GM23248 (cell line): ENCODE data around the gene NUBP1. TPM values are rescaled to one million over a fixed set of nuclear protein-coding genes. Genes with fewer than 3 reads are reported as not detected.

Experiments
- DNase-seq: peaks from one replicate; pipeline ENCODE4 v3.0.0-alpha.2; 2015
- H2AFZ ChIP-seq: fragments of 200-600 bp; sonication (generic); 2 replicates; pipeline ENCODE4 v1.6.1; 2016; ENCODE audit warnings: antibody characterized with exemption
- H3F3A ChIP-seq: fragments of 200-600 bp; sonication (generic); 2 replicates; pipeline ENCODE4 v1.6.1; 2016; ENCODE audit warnings: mild to moderate bottlenecking, antibody characterized with exemption, mixed run types; ENCODE audit not compliant: insufficient read depth
- H3K27ac ChIP-seq: fragments of 200-600 bp; sonication (generic); 2 replicates; pipeline ENCODE4 v1.5.1; 2016; ENCODE audit warnings: mild to moderate bottlenecking
- H3K27me3 ChIP-seq: fragments of 200-600 bp; sonication (generic); replicated peaks from 2 replicates; pipeline ENCODE4 v1.6.1; 2016; ENCODE audit warnings: mild to moderate bottlenecking; ENCODE audit not compliant: insufficient read depth
- H3K36me3 ChIP-seq: fragments of 200-600 bp; sonication (generic); 2 replicates; pipeline ENCODE4 v1.6.1; 2016; ENCODE audit warnings: low read depth, mild to moderate bottlenecking
- H3K4me1 ChIP-seq: fragments of 200-600 bp; sonication (generic); 2 replicates; pipeline ENCODE4 v1.6.1; 2016; ENCODE audit warnings: mild to moderate bottlenecking; ENCODE audit not compliant: insufficient read depth
- H3K4me2 ChIP-seq: fragments of 200-600 bp; sonication (generic); one replicate; pipeline ENCODE4 v1.6.1; 2016; ENCODE audit warnings: mild to moderate bottlenecking; ENCODE audit not compliant: unreplicated experiment
- H3K4me3 ChIP-seq: fragments of 200-600 bp; sonication (generic); 2 replicates; pipeline ENCODE4 v1.5.1; 2016; ENCODE audit warnings: mild to moderate bottlenecking
- H3K79me2 ChIP-seq: fragments of 200-600 bp; sonication (generic); 2 replicates; pipeline ENCODE4 v1.6.1; 2016; ENCODE audit warnings: mild to moderate bottlenecking; ENCODE audit not compliant: insufficient read depth
- H3K9ac ChIP-seq: fragments of 200-600 bp; sonication (generic); 2 replicates; pipeline ENCODE4 v1.6.1; 2016; ENCODE audit warnings: mild to moderate bottlenecking
- H3K9me2 ChIP-seq: fragments of 200-600 bp; sonication (generic); 2 replicates; pipeline ENCODE4 v1.6.1; 2016; ENCODE audit warnings: mixed run types, mild to moderate bottlenecking, moderate library complexity; ENCODE audit not compliant: insufficient read depth
- H3K9me3 ChIP-seq: fragments of 200-600 bp; sonication (generic); one replicate; pipeline ENCODE4 v1.6.1; 2017; ENCODE audit warnings: low read depth
- H4K20me1 ChIP-seq: fragments of 200-600 bp; sonication (generic); 2 replicates; pipeline ENCODE4 v1.6.0; 2016; ENCODE audit not compliant: insufficient read depth
- EZH2 ChIP-seq: fragments of 200-600 bp; sonication (generic); IDR thresholded peaks from 2 replicates; pipeline ENCODE4 v1.6.1; 2018; ENCODE audit warnings: antibody characterized with exemption, mild to moderate bottlenecking; ENCODE audit not compliant: insufficient read depth, poor library complexity, severe bottlenecking
- EZH2phosphoT487 ChIP-seq: fragments of 200-600 bp; sonication (generic); IDR thresholded peaks from 2 replicates; pipeline ENCODE4 v1.6.1; 2018; ENCODE audit warnings: antibody characterized with exemption, moderate library complexity, mild to moderate bottlenecking, low read depth; ENCODE audit not compliant: insufficient read depth
- WGBS, 2 experiments: methylation state at CpG; one replicate each; pipeline ENCODE4 v1.1.6; 2015 to 2017; ENCODE audit warnings: low lambda C conversion rate in 2 of 2, low coverage in 1 of 2; ENCODE audit errors: missing lambda C conversion rate in 2 of 2; 5-methylcytosine and 5-hydroxymethylcytosine counted together
- in situ Hi-C: fragments of 300-500 bp; cut with MboI; formaldehyde crosslinking; loops from 2 replicates; pipeline ENCODE4 v1.15.0; 2020
- polyA plus RNA-seq: library from polyadenylated mRNA; unstranded; fragments of >200 nt; fragmentation: Nextera tagmentation; extraction: Ambion mirVana; gene quantifications from 2 replicates; pipeline ENCODE4 v1.2.1, GENCODE V29; 2016
- total RNA-seq: library from RNA; depleted of rRNA; stranded (reverse); fragments of >200 nt; shearing (Covaris generic); gene quantifications from 2 replicates; pipeline ENCODE4 v1.2.3, GENCODE V29; 2014

Gene NUBP1
- total and polyA plus RNA-seq, 2 experiments from 2014 or later = 19.1 to 22.3 TPM

- Histone ChIP-seq H2AFZ (no peak overlapping the region), H3K27ac (no peak overlapping the region), H3F3A (no peaks in the 10 kb centered on the region), H3K4me3 (no peak overlapping the region), H3K9me2 (no peaks in the 10 kb centered on the region), H3K9ac (no peak overlapping the region), H3K4me1 (no peaks in the 10 kb centered on the region), H3K36me3 (no peaks in the 10 kb centered on the region), H3K9me3 (no peaks in the 10 kb centered on the region), H4K20me1 (no peaks in the 10 kb centered on the region), H3K27me3 (0 out of 2 replicates have a peak, but pooled peaks cover 11% of the 10 kb centered on the region), H3K79me2 (no peaks in the 10 kb centered on the region), H3K4me2 (no peak overlapping the region)
- DNase-seq = no peak
- WGBS, 2 experiments = 53 to 62% methylated on average over 3 of the region's 3 CpGs
- TF ChIP-seq EZH2 (no peak), EZH2phosphoT487 (no peak)
- in situ Hi-C loops = no loop called here
Measured at GRCh38 chr16:10808850-10809249, 65.2 kb downstream of the NUBP1 start.

- WGBS, 2 experiments = 54 to 66% methylated on average over 3 of the region's 3 CpGs
- no peaks in the 10 kb centered on the region for H3K9me3 ChIP-seq
- in situ Hi-C loops = no loop called here
- no peaks in the 10 kb centered on the region for H4K20me1 ChIP-seq
- no peak overlapping the region for H3K4me2 ChIP-seq
- DNase-seq = no peak
- no peaks in the 10 kb centered on the region for H3F3A ChIP-seq
- H3K36me3 ChIP-seq = no peaks in the 10 kb centered on the region
- no peak overlapping the region for H3K4me3 ChIP-seq
- H3K27me3 ChIP-seq = 0 out of 2 replicates have a peak, but pooled peaks cover 11% of the 10 kb centered on the region
- H3K4me1 ChIP-seq = no peaks in the 10 kb centered on the region
- no peak overlapping the region for H3K27ac ChIP-seq
- H3K79me2 ChIP-seq = no peaks in the 10 kb centered on the region
- no peak overlapping the region for H3K9ac ChIP-seq
- no peaks in the 10 kb centered on the region for H3K9me2 ChIP-seq
- no peak overlapping the region for H2AFZ ChIP-seq
- TF ChIP-seq EZH2phosphoT487 (no peak), EZH2 (no peak)
Measured at GRCh38 chr16:10809706-10810105, 66.1 kb downstream of the NUBP1 start.

- H2AFZ ChIP-seq = no peak overlapping the region
- no peak overlapping the region for H3K4me2 ChIP-seq
- 52 to 53% methylated on average over 6 of the region's 6 CpGs for WGBS, 2 experiments
- no peak for DNase-seq
- H3K9me2 ChIP-seq = no peaks in the 10 kb centered on the region
- H3K79me2 ChIP-seq = no peaks in the 10 kb centered on the region
- no peak overlapping the region for H3K27ac ChIP-seq
- H3F3A ChIP-seq = no peaks in the 10 kb centered on the region
- no peaks in the 10 kb centered on the region for H3K36me3 ChIP-seq
- TF ChIP-seq EZH2phosphoT487 (no peak), EZH2 (no peak)
- in situ Hi-C loops = no loop called here
- no peaks in the 10 kb centered on the region for H4K20me1 ChIP-seq
- no peaks in the 10 kb centered on the region for H3K9me3 ChIP-seq
- H3K4me1 ChIP-seq = no peaks in the 10 kb centered on the region
- H3K27me3 ChIP-seq = peaks cover 14% of the 10 kb centered on the region
- H3K4me3 ChIP-seq = no peak overlapping the region
- H3K9ac ChIP-seq = no peak overlapping the region
Measured at GRCh38 chr16:10812312-10813098, 68.9 kb downstream of the NUBP1 start.

- H3K27ac ChIP-seq = no peak overlapping the region
- peaks cover 18% of the 10 kb centered on the region for H3K27me3 ChIP-seq
- no peaks in the 10 kb centered on the region for H3K79me2 ChIP-seq
- no peak for DNase-seq
- no peaks in the 10 kb centered on the region for H3K36me3 ChIP-seq
- H3K4me3 ChIP-seq = no peak overlapping the region
- in situ Hi-C loops = no loop called here
- H3K4me2 ChIP-seq = no peak overlapping the region
- H3K9me3 ChIP-seq = no peaks in the 10 kb centered on the region
- no peaks in the 10 kb centered on the region for H3F3A ChIP-seq
- no peaks in the 10 kb centered on the region for H3K9me2 ChIP-seq
- H3K4me1 ChIP-seq = no peaks in the 10 kb centered on the region
- no peak overlapping the region for H3K9ac ChIP-seq
- TF ChIP-seq EZH2 (no peak), EZH2phosphoT487 (no peak)
- H4K20me1 ChIP-seq = no peaks in the 10 kb centered on the region
- H2AFZ ChIP-seq = no peak overlapping the region
- 56 to 60% methylated on average over 4 of the region's 4 CpGs for WGBS, 2 experiments
Measured at GRCh38 chr16:10813099-10813455, 69.4 kb downstream of the NUBP1 start.
